Nephron progenitor cell (in vitro differentiated cells): ENCODE data around the gene SLC27A1.

Experiments used
- DNase-seq: peaks from one replicate; pipeline ENCODE4 v3.0.0; 2021
- H3K27ac Mint-ChIP-seq: 2 replicates; pipeline ENCODE4 v1.8.0; 2021; ENCODE audit warnings: mild to moderate bottlenecking, moderate library complexity, mixed read lengths
- H3K27me3 Mint-ChIP-seq: 2 replicates; pipeline ENCODE4 v1.8.0; 2021; ENCODE audit warnings: mild to moderate bottlenecking, low read depth, mixed read lengths; ENCODE audit not compliant: poor library complexity
- H3K36me3 Mint-ChIP-seq: 2 replicates; pipeline ENCODE4 v1.8.0; 2021; ENCODE audit warnings: low read depth, mixed read lengths
- H3K4me1 Mint-ChIP-seq: 2 replicates; pipeline ENCODE4 v1.8.0; 2021; ENCODE audit warnings: mixed read lengths
- H3K4me3 Mint-ChIP-seq: 2 replicates; pipeline ENCODE4 v1.8.0; 2021; ENCODE audit warnings: mild to moderate bottlenecking, moderate library complexity, mixed read lengths
- H3K9me3 Mint-ChIP-seq: 2 replicates; pipeline ENCODE4 v1.8.0; 2021; ENCODE audit warnings: mild to moderate bottlenecking, moderate library complexity, mixed read lengths
- CTCF ChIP-seq: fragments of 200-600 bp; sonication (generic); IDR thresholded peaks from 2 replicates; pipeline ENCODE4 v1.5.0; 2021; ENCODE audit warnings: antibody characterized with exemption

Gene SLC27A1

DNA sequence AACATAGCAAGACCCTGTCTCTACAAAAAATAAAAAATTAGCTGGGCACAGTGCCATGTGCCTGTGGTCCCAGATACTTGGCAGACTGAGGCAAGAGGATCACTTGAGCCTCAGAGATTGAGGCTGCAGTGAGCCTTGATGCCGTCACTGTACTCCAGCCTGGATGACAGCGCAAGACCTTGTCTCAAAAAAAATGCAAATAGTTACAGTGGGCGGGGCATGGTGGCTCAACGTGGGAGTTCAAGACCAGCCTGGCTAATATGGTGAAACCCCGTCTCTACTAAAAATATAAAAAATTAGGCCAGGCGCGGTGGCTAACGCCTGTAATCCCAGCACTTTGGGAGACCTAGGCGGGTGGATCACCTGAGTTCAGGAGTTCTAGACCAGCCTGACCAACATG, 49.6 kb downstream of the SLC27A1 start:
- no peak overlapping the region for H3K4me3 Mint-ChIP-seq
- no peaks in the 10 kb centered on the region for H3K4me1 Mint-ChIP-seq
- peaks cover 34% of the 10 kb centered on the region for H3K9me3 Mint-ChIP-seq
- peaks cover 67% of the 10 kb centered on the region for H3K36me3 Mint-ChIP-seq
- peak overlapping the region; percentile 61 for H3K27ac Mint-ChIP-seq
- no peak for DNase-seq
- no peak for TF ChIP-seq CTCF
- H3K27me3 Mint-ChIP-seq, result peaks cover 6% of the 10 kb centered on the region

DNA sequence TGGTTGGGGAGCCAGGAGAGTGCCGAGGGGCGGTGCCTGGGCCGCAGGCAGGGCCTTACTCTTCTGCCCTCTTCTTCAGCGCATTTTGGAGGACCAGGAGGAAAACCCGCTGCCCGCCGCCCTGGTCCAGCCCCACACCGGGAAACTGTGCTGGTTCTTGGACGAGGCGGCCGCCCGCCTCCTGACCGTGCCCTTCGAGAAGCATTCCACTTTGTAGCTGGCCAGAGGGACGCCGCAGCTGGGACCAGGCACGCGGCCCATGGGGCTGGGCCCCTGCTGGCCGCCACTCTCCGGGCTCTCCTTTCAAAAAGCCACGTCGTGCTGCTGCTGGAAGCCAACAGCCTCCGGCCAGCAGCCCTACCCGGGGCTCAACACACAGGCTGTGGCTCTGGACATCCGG, 50.5 kb downstream of the SLC27A1 start:
- H3K9me3 Mint-ChIP-seq, result peaks cover 32% of the 10 kb centered on the region
- H3K4me3 Mint-ChIP-seq, result no peak overlapping the region
- no peak for TF ChIP-seq CTCF
- no peak overlapping the region for H3K27ac Mint-ChIP-seq
- peaks cover 9% of the 10 kb centered on the region for H3K27me3 Mint-ChIP-seq
- peaks cover 60% of the 10 kb centered on the region for H3K36me3 Mint-ChIP-seq
- no peaks in the 10 kb centered on the region for H3K4me1 Mint-ChIP-seq
- DNase-seq, result no peak

DNA sequence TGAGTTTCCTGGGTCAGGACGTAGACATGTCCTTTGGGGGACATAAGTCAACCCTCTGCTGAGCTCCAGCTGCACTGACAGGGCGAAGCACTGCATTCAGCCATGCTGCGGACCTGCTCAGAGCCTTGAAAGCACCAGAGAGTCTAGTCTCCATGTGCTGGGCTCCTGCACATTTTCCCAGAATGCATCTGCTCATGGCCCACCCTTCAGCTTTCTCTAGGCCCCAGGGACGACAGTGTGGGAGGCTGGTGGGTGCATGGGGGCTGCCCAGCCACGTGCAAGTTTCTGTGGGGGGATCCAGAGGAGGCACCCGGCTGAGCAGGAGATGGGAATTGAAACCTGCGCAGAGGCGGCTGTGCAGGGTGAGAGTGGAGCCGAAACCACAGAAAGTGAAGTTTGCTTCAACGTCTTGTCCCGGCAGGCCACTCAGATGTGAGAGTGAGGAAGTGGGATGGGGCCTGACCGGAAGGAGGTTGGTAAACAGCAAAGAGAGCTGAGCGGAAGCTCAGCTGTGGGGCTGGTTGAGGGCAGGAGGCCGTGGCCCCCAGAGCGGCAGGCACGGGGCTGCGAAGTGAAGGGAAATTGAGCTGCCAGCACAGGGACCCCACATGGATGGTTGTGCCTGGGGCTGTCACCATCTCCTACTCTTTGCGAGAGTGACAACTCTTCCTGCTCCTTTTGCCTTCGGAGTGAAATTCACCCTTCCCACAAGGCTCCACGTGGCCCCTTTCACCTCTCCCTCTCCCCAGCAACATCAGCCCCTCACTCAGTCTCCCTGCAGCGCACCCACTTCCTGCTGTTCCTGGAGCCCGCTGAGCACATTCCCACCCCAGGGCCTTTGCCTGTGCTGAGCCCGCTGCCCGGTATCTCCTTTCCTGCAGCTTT, 52.9 kb downstream of the SLC27A1 start:
- no peaks in the 10 kb centered on the region for H3K4me1 Mint-ChIP-seq
- no peak for TF ChIP-seq CTCF

DNA sequence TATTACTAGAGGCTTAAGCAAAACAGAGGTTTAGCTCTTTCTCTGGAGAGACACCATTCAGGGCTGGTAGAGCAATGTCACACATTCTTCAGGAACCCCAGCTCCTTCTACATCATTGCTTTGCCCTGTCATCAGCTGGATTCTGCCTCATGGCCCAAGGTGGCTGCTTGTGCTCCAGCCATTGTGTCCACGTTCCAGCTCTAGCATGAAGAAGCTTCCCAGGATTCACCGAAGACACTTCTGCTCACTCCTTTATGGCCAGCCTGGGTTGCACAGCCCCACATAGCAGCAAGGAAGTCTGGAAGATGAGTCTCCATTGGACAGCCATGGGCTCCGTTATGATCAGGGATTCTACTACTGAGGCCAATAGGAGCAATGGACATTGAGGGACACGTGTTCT, 54.3 kb downstream of the SLC27A1 start:
- Mint-ChIP-seq H3K27ac (no peak overlapping the region), H3K9me3 (peaks cover 3% of the 10 kb centered on the region), H3K4me3 (no peak overlapping the region), H3K4me1 (no peaks in the 10 kb centered on the region), H3K27me3 (peaks cover 15% of the 10 kb centered on the region), H3K36me3 (peaks cover 22% of the 10 kb centered on the region)
- DNase-seq, result no peak
- TF ChIP-seq CTCF, result no peak

More for the DNA sequence above, 52.9 kb downstream of the SLC27A1 start:
- peaks cover 15% of the 10 kb centered on the region for H3K27me3 Mint-ChIP-seq
- H3K27ac Mint-ChIP-seq, result no peak overlapping the region
- peaks cover 8% of the 10 kb centered on the region for H3K9me3 Mint-ChIP-seq
- peaks cover 36% of the 10 kb centered on the region for H3K36me3 Mint-ChIP-seq
- H3K4me3 Mint-ChIP-seq, result no peak overlapping the region
- no peak for DNase-seq

DNA sequence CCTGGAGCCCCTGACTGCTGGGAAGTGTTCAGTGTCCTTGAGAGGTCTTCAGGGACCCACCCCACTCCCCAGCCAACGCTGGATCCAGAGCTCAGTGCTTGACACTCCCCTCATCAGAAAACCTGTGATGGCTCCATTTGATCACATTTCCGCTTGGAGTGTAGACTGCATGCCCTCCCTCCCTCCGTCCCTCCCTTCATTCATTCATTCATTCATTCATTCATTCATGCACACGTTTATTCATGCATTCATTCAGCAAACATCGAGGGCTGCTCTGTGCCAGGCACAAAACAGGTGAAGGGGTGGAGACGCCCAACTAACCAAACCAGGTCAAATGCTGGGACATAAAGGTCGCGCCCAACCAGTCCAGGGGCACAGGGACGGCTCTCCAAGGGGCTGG, 54.8 kb downstream of the SLC27A1 start:
- Mint-ChIP-seq H3K4me1 (no peaks in the 10 kb centered on the region), H3K36me3 (peaks cover 17% of the 10 kb centered on the region), H3K9me3 (peaks cover 3% of the 10 kb centered on the region), H3K27me3 (peaks cover 15% of the 10 kb centered on the region), H3K27ac (no peak overlapping the region), H3K4me3 (no peak overlapping the region)
- no peak for DNase-seq
- no peak for TF ChIP-seq CTCF

GRCh38 chr19:17526922-17527321, 56.6 kb downstream of the SLC27A1 start:
- no peaks in the 10 kb centered on the region for H3K4me1 Mint-ChIP-seq
- DNase-seq, result no peak
- H3K4me3 Mint-ChIP-seq, result no peak overlapping the region
- no peak overlapping the region for H3K27ac Mint-ChIP-seq
- H3K9me3 Mint-ChIP-seq, result peaks cover 3% of the 10 kb centered on the region
- H3K27me3 Mint-ChIP-seq, result peaks cover 12% of the 10 kb centered on the region
- TF ChIP-seq CTCF, result no peak
- H3K36me3 Mint-ChIP-seq, result peaks cover 8% of the 10 kb centered on the region
